ENCODE results near the gene RFC5.

DNA sequence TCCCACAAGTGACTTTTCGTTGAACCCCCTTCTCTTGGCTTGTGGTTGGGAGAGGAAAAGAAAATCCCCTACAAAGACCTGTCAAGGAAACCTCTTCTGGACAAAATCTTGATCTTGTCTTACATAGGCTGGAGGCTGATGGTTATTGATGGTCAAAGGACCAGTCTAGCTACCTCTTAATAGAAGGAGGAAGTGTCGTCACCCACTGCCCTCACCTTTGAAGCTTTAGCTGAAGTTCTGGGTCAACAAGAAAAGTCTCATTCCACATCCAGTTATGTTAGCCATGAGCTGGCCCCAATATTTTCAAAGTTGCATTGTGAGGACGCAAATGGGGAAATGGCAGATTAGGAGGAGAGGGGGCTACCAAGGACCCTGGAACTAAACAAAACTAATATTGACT lies 41.5 kb upstream of the RFC5 start:
- TF ChIP-seq, protein P1, sequence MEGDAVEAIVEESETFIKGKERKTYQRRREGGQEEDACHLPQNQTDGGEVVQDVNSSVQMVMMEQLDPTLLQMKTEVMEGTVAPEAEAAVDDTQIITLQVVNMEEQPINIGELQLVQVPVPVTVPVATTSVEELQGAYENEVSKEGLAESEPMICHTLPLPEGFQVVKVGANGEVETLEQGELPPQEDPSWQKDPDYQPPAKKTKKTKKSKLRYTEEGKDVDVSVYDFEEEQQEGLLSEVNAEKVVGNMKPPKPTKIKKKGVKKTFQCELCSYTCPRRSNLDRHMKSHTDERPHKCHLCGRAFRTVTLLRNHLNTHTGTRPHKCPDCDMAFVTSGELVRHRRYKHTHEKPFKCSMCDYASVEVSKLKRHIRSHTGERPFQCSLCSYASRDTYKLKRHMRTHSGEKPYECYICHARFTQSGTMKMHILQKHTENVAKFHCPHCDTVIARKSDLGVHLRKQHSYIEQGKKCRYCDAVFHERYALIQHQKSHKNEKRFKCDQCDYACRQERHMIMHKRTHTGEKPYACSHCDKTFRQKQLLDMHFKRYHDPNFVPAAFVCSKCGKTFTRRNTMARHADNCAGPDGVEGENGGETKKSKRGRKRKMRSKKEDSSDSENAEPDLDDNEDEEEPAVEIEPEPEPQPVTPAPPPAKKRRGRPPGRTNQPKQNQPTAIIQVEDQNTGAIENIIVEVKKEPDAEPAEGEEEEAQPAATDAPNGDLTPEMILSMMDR (conservative IDR thresholded peaks at IDR 0.05; ENCODE audit: low read depth, low read length): no peak
- TF ChIP-seq EZH2 (IDR thresholded peaks at IDR 0.05; ENCODE audit: low read length, unreplicated experiment) (no peak), EZH2phosphoT487 (IDR thresholded peaks at IDR 0.05; ENCODE audit: borderline replicate concordance, low read length) (no peak)

Measured in PC-3 (cell line).